Renal pelvis (tissue), 4 donors: ENCODE measurements around the gene CDH10. TPM values are rescaled to one million over a fixed set of nuclear protein-coding genes. Genes with fewer than 3 reads are reported as not detected.
A peak's percentile ranks its signal among the peaks of the same experiment; 100 is the strongest.

Experiments
- DNase-seq: peaks from one replicate; pipeline ENCODE4 v3.0.0-alpha.2; 2013
- polyA plus RNA-seq, 3 donors: library from polyadenylated mRNA; unstranded; fragments of 120-200 nt; gene quantifications; one replicate each; pipeline ENCODE4 v1.2.1, GENCODE V29; 2013; ENCODE audit not compliant: insufficient read length in 3 of 3

Gene CDH10
- polyA plus RNA-seq, 3 donors, result 4.8 to 7.6 (median 6.3) TPM

DNA sequence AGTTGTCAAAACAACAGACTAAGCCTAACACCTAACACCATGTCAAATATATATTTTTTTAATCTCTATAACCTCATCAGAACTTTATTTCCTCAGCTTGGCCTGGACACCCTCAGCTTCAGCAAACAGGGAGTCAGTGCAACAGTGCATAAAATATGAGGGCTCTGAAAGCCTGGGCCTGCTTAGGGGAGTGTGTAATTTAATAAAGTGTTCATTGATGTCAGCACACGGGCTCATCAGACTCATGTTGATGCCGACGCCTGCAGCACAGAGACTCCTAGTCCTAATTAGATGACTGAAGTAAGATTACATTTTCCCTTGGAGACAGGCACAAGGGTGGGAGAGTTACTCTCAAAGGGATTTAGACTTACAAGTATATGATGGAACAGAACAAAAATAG, 37.8 kb downstream of the CDH10 start:
- no peak for DNase-seq

DNA sequence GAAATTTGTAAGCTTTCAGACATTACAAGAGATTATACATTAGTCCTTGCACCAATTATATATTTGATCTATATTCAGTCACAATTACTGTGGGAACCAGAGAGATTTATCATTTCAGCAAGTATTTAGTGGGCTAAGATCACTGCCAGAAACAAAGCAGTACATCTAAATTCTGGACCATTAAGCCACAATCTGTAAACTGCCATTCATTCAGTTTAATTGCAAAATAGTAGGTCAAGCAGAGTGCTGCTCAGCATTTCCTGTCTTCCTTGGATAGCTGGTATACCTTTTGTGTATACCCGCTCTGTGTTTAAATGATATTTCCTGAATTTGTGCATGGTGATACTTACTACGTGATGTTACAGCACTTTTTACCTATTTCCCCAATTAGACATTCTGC, 42.6 kb downstream of the CDH10 start:
- no peak for DNase-seq

- DNase-seq, result peak; percentile 22
Observed at GRCh38 chr5:24598956-24599355, 45.8 kb downstream of the CDH10 start.

DNA sequence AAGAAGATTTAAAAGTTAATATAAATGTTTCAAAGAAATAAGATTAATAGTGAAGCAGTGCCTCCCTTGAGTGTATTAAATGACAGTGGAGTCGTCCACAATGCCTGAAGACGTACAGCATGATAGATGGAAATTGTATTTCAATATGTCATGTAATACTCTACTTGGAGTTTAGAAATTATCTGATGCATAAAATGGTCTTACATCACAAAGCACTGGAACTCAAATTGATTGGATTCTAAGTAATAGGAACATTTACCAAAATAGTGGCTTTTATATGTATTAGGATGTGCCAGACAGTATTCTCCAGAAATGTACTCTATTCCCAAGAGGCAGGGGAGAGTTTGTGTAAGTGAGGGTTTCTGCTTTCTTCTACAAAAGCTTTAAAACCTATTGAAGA, 49.4 kb downstream of the CDH10 start:
- peak; percentile 14 for DNase-seq

GRCh38 chr5:24591426-24591825, 53.4 kb downstream of the CDH10 start:
- DNase-seq, result no peak

DNA sequence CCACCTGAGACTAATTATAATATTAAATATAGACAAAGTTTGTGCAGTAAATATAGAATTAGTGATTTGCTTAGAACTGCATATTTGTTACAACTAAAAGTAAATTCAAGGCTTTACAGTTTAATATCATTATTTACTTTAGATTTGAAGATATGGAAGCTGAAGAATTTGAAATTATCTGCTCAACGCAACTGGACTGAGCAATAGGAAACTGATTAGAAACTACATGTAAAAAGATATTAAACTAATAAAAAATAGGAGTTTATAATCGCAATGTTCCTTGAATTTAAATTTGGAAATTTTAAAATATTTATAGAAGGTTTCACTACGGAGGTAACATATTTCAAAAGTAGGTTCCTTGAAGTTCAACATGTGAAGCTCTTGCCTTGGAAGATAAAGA, 55.2 kb downstream of the CDH10 start:
- DNase-seq, result no peak

DNA sequence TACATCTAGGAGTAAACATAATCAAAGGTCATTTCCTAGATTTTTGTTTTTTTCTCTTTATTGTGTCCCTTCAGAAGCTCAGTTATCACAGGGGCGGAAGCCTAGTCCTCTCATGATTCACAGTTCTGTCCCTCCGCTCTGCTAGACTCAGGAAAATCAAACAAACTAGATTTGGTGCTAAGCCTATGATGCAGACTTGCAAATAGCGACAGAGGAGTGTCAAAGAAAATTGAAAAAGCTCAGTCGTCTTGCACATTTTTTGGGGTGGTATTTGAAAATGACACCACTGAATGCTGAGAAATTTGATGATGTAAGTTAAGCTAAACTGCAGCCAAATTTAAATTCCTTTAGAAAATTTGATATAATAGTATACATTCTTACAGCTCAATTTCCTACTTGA, 59.0 kb downstream of the CDH10 start:
- DNase-seq, result no peak

DNA sequence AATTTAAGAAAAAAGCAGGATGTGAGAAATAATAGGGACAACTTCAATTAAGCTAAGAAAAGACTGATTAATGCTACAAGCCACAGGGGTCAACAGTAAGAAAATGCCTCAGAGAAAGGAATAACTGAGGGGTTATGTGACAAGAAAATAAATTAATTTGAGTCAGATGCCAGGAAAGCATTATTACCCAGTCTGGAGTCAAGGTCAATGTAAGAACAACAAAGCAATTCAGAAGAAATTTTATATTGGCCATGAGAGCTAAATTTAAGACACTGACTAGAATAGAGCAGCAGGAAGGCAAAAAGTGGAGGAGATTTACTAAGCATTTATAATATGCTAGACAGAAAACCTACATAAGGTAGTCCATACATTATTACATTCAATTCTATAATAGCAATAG, 73.5 kb downstream of the CDH10 start:
- DNase-seq, result no peak

- no peak for DNase-seq
Observed at GRCh38 chr5:24566933-24567332, 77.8 kb downstream of the CDH10 start.

DNA sequence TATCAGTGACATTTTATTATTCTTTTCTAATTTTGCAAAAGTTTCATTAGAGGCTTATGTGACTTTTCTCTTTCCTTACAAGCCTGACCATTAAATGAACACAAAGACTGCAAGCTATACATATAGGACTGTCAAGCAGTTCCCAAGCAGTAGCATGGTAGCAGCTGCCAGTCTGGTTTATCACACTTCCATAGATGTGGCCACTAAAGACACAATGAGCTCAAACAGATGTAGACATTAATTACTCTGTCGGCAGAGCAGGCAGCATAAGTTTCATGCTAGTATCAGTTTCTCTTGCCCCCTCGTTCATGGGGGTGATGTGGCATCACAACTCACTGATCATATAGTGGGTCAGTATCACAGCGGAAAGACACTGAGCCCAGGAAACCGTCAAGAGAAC, 89.5 kb downstream of the CDH10 start:
- no peak for DNase-seq

DNA sequence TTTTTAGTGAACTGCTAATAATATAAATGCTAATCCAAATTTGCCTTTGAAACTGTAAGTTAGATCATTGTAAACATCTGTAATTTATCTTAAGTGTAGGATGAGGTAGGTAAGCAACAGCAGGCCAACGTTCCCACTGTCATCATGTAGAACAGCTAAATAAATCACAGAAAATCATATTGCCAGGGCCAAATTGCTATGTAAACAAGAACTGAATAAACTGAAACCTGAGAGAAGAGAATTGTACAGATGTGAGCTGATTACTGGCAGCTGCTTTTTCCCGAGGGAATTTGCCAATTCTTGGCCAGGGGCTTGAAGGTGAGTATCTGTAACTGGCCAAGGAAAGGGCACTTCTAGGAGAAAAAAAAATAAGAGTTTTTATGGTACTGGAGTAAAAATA, 97.6 kb downstream of the CDH10 start:
- no peak for DNase-seq

DNA sequence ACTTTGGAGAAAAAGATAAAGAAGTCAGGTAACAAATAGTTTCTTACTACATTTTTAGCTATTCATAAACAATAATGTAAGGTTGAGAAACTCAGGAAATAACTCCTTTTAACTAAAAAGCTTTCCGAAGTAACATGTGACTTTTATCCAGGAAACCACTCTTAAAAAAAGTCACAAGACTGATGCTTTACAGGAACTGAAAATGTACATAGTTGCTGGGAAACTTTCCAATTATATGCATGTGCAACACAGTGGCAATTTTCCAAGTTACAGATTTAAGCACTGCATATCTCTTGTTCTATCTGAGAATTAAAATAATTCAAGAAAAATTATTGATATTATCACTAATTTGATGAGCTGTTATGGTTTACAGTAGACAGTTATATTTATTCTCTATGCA, 105.2 kb downstream of the CDH10 start:
- DNase-seq, result peak; percentile 39

DNA sequence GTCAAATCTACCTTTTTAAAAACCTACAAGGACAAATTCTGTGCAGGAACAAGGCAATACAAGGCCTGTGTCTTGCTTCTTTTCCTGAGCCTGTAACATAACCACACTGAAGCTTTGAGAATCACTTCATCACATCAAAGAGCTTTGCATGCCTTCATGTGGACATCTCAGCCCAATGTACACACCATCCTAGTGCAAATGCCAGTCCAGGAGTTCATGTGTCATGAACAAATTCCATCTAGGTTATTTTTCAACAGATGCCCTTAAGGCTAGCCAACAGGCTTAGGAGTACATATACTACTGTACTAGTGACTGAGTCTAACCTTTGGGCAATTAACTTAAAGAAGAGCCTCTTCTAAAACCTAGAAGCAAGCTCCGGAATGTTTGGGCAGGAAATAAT, 106.4 kb downstream of the CDH10 start:
- DNase-seq, result no peak

GRCh38 chr5:24535646-24536045, 109.1 kb downstream of the CDH10 start:
- DNase-seq, result no peak

DNA sequence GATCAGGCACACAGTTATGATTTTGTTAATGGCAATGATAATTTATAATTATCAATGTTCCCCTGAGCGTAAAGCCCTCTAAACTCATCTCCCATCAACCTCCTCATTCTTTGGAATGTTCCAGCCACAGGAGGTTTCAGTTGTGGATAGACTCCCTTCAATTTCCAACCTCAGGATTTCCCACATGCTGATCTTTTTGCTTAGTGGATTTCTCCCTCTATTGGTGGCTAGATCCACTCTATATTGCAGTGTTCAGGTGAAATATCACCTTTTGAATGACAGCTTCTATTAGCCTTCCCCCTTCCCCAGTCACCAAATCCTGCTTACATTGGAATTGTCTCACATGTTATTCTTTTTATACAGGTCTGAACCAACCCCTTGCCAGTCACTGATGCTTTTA, 113.9 kb downstream of the CDH10 start:
- DNase-seq, result no peak

DNA sequence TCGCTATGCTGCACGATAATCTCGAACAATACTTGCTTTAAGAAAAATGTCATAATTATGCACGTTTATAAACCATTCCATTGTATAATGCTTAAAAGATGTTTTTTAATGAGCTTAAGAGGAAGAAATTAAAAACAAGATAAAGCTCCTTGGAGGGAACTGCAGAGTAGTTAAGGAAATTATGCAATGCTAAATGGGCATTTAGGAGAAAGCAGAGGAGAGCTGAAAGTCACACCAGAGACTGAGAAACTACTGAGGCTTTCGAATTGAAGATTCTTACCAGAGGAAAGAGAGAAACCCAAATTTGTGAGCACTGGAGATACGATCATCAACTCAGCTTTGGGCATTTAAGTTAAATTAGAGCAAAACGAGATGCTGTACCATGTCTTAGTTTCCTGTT, 119.4 kb downstream of the CDH10 start:
- no peak for DNase-seq

DNA sequence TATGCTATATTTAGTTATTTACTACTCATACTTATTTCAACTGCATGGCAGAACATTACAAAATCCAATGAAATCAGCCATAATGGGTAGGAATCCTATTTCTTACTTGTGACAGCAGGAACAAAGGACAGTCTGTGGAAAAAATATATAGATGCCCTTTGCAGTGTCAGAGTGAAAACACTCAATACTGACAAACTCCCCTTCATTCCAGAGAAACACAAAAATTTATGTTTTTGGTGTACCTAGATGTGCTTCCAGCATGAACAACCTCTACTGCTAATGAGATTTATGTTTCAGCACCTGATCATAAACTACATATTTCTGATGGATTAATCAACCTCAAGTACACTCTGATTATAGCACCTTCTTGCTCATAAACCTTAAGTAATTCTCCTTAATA, 132.4 kb downstream of the CDH10 start:
- DNase-seq, result no peak

DNA sequence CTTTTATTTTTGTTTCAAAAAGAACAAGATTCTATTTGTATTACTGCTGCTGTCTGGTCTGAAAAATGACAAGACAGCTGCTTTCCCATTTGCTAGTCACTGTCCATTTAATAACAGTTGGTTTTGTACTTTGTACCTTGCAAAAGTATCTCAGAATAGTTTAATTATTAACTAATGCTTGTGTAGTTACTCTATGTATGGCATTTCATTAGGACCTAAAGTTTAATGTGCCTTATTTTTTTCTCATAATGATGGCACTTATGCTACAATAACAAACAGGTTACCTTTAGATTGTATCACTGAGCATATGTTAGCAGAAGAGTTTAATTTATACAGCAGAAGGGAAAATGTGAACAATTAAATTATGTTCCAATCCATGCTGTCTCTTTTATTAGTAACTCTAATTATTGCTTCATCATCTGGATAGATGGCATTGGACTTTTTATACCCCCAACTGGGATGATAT, 134.2 kb downstream of the CDH10 start:
- DNase-seq, result no peak

DNA sequence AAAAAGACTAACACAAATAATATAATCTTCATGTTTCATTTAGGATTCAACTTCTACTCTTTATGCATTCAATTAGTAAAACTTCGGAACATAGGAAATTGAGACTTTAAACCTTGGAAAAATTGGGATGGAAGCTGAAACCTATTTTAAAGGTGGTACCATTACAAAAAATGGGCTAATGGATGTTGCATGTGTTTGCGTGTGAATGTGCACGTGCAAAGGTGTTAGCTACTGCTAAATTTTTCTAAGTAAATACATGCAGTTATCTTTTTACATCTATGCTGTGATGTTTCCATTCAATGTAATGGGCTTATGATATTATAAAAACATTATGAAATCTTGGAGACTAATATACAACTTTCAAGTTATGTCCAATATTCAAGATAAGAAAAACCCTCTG, 134.8 kb downstream of the CDH10 start:
- no peak for DNase-seq

DNA sequence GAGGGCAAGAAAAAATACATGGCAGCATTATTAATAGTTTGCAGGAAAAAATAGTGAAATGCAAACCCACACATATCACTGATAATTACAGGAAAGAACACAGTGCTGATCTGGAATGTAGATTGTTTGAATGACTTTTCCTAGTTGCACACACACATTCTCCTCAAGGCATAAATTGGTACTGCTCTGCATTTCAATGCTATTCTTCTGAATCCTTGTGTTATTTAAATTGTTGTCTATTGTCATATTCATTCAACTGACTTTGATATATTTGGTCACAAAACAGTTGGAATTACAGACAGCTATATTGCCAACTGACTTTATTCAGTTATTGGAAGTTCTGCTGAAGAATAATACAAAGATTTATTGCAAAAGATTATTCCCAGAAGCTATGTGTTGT, 139.5 kb downstream of the CDH10 start:
- DNase-seq, result no peak

- no peak for DNase-seq
Observed at GRCh38 chr5:24497591-24498157, 147.1 kb downstream of the CDH10 start.

GRCh38 chr5:24497145-24497544, 147.6 kb downstream of the CDH10 start:
- DNase-seq, result no peak

DNA sequence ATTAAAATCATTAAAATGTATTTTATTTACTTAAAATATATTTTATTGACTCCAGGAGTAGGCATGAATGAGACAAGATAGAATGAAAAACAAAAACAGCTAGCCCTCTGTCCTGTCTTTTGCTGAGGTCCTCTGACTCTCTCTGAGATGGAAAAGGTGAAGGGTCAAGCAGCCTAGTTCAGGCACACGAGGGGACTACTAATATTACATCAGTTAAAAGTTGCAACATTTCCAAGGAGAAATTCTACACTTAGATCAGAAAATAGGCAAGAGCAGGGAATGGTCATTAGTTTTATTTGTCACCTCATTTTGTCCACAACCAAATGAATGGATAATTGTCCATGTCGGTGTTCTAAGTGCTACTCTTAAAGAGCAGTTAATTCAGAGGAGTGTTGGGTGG, 148.5 kb downstream of the CDH10 start:
- no peak for DNase-seq

GRCh38 chr5:24492229-24492628, 152.5 kb downstream of the CDH10 start:
- DNase-seq, result no peak

GRCh38 chr5:24491490-24491889, 153.3 kb downstream of the CDH10 start:
- DNase-seq, result no peak
